Neuronal stem cell (in vitro differentiated cells): ENCODE data around the gene NDUFAF5.

Experiments used
- DNase-seq: peaks from one replicate; pipeline ENCODE4 v3.0.0-alpha.2; 2013; ENCODE audit warnings: low spot score
- H2AFZ ChIP-seq: one replicate; pipeline ENCODE4 v1.6.1; 2013; ENCODE audit warnings: mild to moderate bottlenecking, low read length, inconsistent platforms
- H2AK5ac ChIP-seq: 2 replicates; pipeline ENCODE4 v1.6.1; 2013; ENCODE audit warnings: low read depth, mild to moderate bottlenecking, inconsistent platforms, low read length, moderate library complexity, mixed read lengths
- H2BK120ac ChIP-seq: 2 replicates; pipeline ENCODE4 v1.6.1; 2013; ENCODE audit warnings: low read depth, mild to moderate bottlenecking, inconsistent platforms, low read length, moderate library complexity, mixed read lengths
- H2BK12ac ChIP-seq: one replicate; pipeline ENCODE4 v1.6.1; 2013; ENCODE audit warnings: low read length, inconsistent platforms
- H2BK15ac ChIP-seq: 2 replicates; pipeline ENCODE4 v1.6.1; 2013; ENCODE audit warnings: mild to moderate bottlenecking, low read length, inconsistent platforms, mixed read lengths
- H2BK5ac ChIP-seq: one replicate; pipeline ENCODE4 v1.6.1; 2013; ENCODE audit warnings: inconsistent platforms, mild to moderate bottlenecking, low read length, moderate library complexity
- H3K14ac ChIP-seq: one replicate; pipeline ENCODE4 v1.6.1; 2013; ENCODE audit warnings: low read length, inconsistent platforms
- H3K18ac ChIP-seq: 2 replicates; pipeline ENCODE4 v1.6.1; 2013; ENCODE audit warnings: low read length, inconsistent platforms
- H3K23ac ChIP-seq: 2 replicates; pipeline ENCODE4 v1.6.1; 2013; ENCODE audit warnings: low read depth, mild to moderate bottlenecking, mixed read lengths, low read length, inconsistent platforms; ENCODE audit not compliant: poor library complexity
- H3K27ac ChIP-seq: replicated peaks from 3 replicates; pipeline ENCODE4 v1.5.1; 2013; ENCODE audit warnings: low read length, inconsistent platforms
- H3K27me3 ChIP-seq, 3 experiments: 2 replicates each; pipeline ENCODE4 v1.6.1; 2013; ENCODE audit warnings: low read length in 3 of 3, mild to moderate bottlenecking in 2 of 3, inconsistent platforms in 1 of 3, low read depth in 1 of 3, mixed read lengths in 1 of 3, moderate library complexity in 1 of 3; ENCODE audit not compliant: control insufficient read depth in 3 of 3, insufficient read depth in 3 of 3
- H3K36me3 ChIP-seq, 2 donors: replicated peaks in 1 of 2; 2 replicates each; pipeline ENCODE4 v1.6.1; 2013; ENCODE audit warnings: low read length in 2 of 2; ENCODE audit not compliant: control insufficient read depth in 2 of 2, insufficient read depth in 2 of 2
- H3K4ac ChIP-seq: 2 replicates; pipeline ENCODE4 v1.6.1; 2013; ENCODE audit warnings: inconsistent platforms, mild to moderate bottlenecking, low read length, moderate library complexity
- H3K4me1 ChIP-seq, 2 donors: 1 replicate in 1 of 2; 2 replicates in 1 of 2; pipeline ENCODE4 v1.6.1; 2013; ENCODE audit warnings: low read length in 2 of 2, low read depth in 1 of 2; ENCODE audit not compliant: control insufficient read depth in 2 of 2, insufficient read depth in 1 of 2
- H3K4me2 ChIP-seq: one replicate; pipeline ENCODE4 v1.6.1; 2013; ENCODE audit warnings: mild to moderate bottlenecking, low read length, inconsistent platforms; ENCODE audit not compliant: insufficient read depth, poor library complexity, severe bottlenecking
- H3K4me3 ChIP-seq, 2 donors: 2 replicates each; pipeline ENCODE4 v1.5.1; 2013; ENCODE audit warnings: low read length in 2 of 2, mild to moderate bottlenecking in 2 of 2, inconsistent platforms in 1 of 2, moderate library complexity in 1 of 2
- H3K79me1 ChIP-seq: one replicate; pipeline ENCODE4 v1.6.1; 2013; ENCODE audit warnings: low read depth, mild to moderate bottlenecking, inconsistent platforms, low read length, moderate library complexity
- H3K9ac ChIP-seq: one replicate; pipeline ENCODE4 v1.6.1; 2013; ENCODE audit warnings: mild to moderate bottlenecking, low read depth, low read length, inconsistent platforms; ENCODE audit not compliant: poor library complexity
- H3K9me3 ChIP-seq, 2 donors: replicated peaks in 1 of 2; 2 replicates each; pipeline versions ENCODE3 to v1.6.1; 2013; ENCODE audit warnings: low read length in 2 of 2, mild to moderate bottlenecking in 2 of 2, inconsistent platforms in 1 of 2, low read depth in 1 of 2, mixed read lengths in 1 of 2, moderate library complexity in 1 of 2; ENCODE audit not compliant: control insufficient read depth in 2 of 2, insufficient read depth in 1 of 2
- H4K8ac ChIP-seq: one replicate; pipeline ENCODE4 v1.6.1; 2013; ENCODE audit warnings: low read depth, mild to moderate bottlenecking, inconsistent platforms, low read length, moderate library complexity
- H4K91ac ChIP-seq: one replicate; pipeline ENCODE4 v1.6.1; 2013; ENCODE audit warnings: low read length, low read depth, mild to moderate bottlenecking, inconsistent platforms; ENCODE audit not compliant: poor library complexity
- WGBS, 2 donors: extraction: QIAGEN DNeasy Blood & Tissue Kit; methylation state at CpG; one replicate each; pipeline ENCODE4 v1.1.7; 2013; ENCODE audit warnings: missing lambda C conversion rate in 2 of 2, mixed read lengths in 1 of 2; ENCODE audit not compliant: insufficient read length in 2 of 2, insufficient replicate concordance in 1 of 2; ENCODE audit errors: extremely low coverage in 2 of 2; 5-methylcytosine and 5-hydroxymethylcytosine counted together

Gene NDUFAF5

DNA sequence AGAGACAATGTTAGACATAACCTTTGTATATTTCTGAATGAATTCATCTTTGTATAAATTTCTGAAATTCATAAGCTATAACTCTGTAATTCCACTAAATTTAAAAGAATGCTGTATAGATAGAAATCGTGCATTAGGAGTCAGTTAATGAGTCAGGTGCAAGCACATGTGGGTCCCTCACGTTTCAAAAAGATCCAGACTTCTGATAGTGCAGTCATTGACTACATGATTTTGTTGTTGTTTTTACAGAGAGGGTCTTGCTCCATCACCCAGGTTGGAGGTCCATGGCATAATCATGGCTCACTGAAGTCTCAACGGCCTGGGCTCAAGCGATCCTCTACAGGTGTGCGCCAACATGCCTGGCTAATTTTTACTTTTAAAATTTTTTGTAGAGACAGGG is 14.7 kb upstream of the NDUFAF5 start:
- no peak for DNase-seq
- H3K36me3 ChIP-seq: peaks cover 21 to 97% of the 10 kb centered on the region in 2 donors
- no peak overlapping the region for H3K4me2 ChIP-seq
- no peak overlapping the region for H2AK5ac ChIP-seq
- no peak overlapping the region for H3K23ac ChIP-seq
- H3K4me1 ChIP-seq: no peaks in the 10 kb centered on the region
- H2BK15ac ChIP-seq: no peak overlapping the region
- H3K9ac ChIP-seq: no peak overlapping the region
- no peak overlapping the region for H3K27ac ChIP-seq
- H3K79me1 ChIP-seq: no peaks in the 10 kb centered on the region
- no peak overlapping the region for H4K91ac ChIP-seq
- no peak overlapping the region for H2AFZ ChIP-seq
- H2BK120ac ChIP-seq: no peak overlapping the region
- no peak overlapping the region for H2BK12ac ChIP-seq
- no peak overlapping the region for H4K8ac ChIP-seq
- H3K18ac ChIP-seq: no peak overlapping the region
- no peaks in the 10 kb centered on the region for H3K27me3 ChIP-seq
- H3K14ac ChIP-seq: no peak overlapping the region
- WGBS, 2 donors: no CpG with 5 or more reads among the region's 5 CpGs
- no peak overlapping the region for H3K4me3 ChIP-seq
- peaks cover 0 to 29% of the 10 kb centered on the region in 2 donors for H3K9me3 ChIP-seq
- no peak overlapping the region for H3K4ac ChIP-seq
- H2BK5ac ChIP-seq: no peak overlapping the region

DNA sequence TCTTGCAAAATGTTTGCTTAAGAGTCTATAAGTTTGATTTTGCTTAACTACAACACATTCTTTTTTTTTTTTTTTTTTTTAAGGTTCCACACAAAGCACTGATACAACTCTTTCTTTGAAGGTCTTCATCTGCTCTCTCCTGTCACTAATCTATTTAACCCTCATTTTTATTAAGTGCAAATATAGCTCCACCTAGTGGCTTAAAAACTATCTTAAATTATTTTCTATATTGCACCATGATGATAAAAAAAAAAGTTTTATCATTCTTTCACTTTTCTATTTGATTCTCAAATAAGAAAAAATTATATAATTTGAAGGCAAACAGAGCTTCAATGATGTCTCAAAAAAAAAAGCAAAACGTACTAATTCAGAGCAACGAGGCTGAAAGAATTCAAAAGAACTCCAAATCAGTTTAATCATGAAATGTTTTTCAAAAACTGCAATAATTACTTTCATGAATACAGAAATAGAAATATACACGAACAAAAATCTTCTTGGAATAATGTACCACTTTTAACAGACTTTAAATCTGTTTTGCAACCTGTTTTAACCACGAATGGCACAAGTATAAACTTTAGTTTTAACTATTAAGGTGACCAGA is 12.9 kb upstream of the NDUFAF5 start:
- WGBS, 2 donors: no CpG with 5 or more reads among the region's 4 CpGs
- no peak for DNase-seq

DNA sequence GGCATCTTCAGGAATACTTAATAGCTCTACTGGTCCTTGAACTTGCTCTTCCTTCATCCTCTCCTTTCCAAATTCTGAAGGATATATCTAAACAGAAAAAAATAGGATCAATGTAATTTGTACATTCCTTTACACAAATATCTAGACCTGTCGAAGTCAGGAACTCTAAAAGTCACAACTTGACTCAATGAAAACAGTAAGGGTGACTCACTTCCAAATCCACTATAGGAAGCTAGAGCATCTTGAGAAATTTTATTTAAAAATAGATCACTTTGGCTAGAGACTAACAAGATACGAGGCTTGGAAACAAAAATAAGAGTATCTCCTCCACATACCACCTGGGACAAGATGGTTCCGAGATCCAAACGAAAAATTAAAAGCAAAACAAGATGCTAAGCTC is 12.3 kb upstream of the NDUFAF5 start:
- peaks cover 17 to 97% of the 10 kb centered on the region in 2 donors for H3K36me3 ChIP-seq
- WGBS, 2 donors: no CpG with 5 or more reads among the region's 4 CpGs
- no peak overlapping the region for H3K4me2 ChIP-seq
- H4K8ac ChIP-seq: no peak overlapping the region
- no peak for DNase-seq
- H2BK12ac ChIP-seq: no peak overlapping the region
- H3K27me3 ChIP-seq: no peaks in the 10 kb centered on the region
- no peak overlapping the region for H2AFZ ChIP-seq
- H3K79me1 ChIP-seq: no peaks in the 10 kb centered on the region
- H2BK120ac ChIP-seq: no peak overlapping the region
- no peak overlapping the region for H3K9ac ChIP-seq
- H3K4me3 ChIP-seq: no peak overlapping the region
- H3K23ac ChIP-seq: no peak overlapping the region
- H3K14ac ChIP-seq: no peak overlapping the region
- H2AK5ac ChIP-seq: no peak overlapping the region
- H3K27ac ChIP-seq: no peak overlapping the region
- peaks cover 0 to 6% of the 10 kb centered on the region in 2 donors for H3K9me3 ChIP-seq
- no peak overlapping the region for H2BK5ac ChIP-seq
- no peak overlapping the region for H3K18ac ChIP-seq
- no peak overlapping the region for H2BK15ac ChIP-seq
- H4K91ac ChIP-seq: no peak overlapping the region
- no peak overlapping the region for H3K4ac ChIP-seq
- H3K4me1 ChIP-seq: no peaks in the 10 kb centered on the region

More for the DNA sequence above, 12.9 kb upstream of the NDUFAF5 start:
- Histone ChIP-seq H3K23ac (no peak overlapping the region), H3K27ac (no peak overlapping the region), H3K36me3 (peaks cover 20 to 97% of the 10 kb centered on the region in 2 donors), H3K4me2 (no peak overlapping the region), H3K79me1 (no peaks in the 10 kb centered on the region), H3K4ac (no peak overlapping the region), H3K18ac (no peak overlapping the region), H3K4me3 (no peak overlapping the region), H3K9ac (no peak overlapping the region), H2BK12ac (no peak overlapping the region), H2BK15ac (no peak overlapping the region), H4K8ac (no peak overlapping the region), H3K14ac (no peak overlapping the region), H2AK5ac (no peak overlapping the region), H3K27me3 (no peaks in the 10 kb centered on the region), H3K9me3 (peaks cover 0 to 11% of the 10 kb centered on the region in 2 donors), H2AFZ (no peak overlapping the region), H4K91ac (no peak overlapping the region), H3K4me1 (no peaks in the 10 kb centered on the region), H2BK5ac (no peak overlapping the region), H2BK120ac (no peak overlapping the region)

GRCh38 chr20:13775867-13776266 is 9.0 kb upstream of the NDUFAF5 start:
- DNase-seq: no peak
- Histone ChIP-seq H3K36me3 (peaks cover 12 to 97% of the 10 kb centered on the region in 2 donors), H2BK15ac (no peak overlapping the region), H3K18ac (no peak overlapping the region), H3K27me3 (no peaks in the 10 kb centered on the region), H3K4me2 (no peak overlapping the region), H2AFZ (no peak overlapping the region), H3K4me1 (no peaks in the 10 kb centered on the region), H3K79me1 (no peaks in the 10 kb centered on the region), H3K4me3 (no peak overlapping the region), H4K91ac (no peak overlapping the region), H2BK120ac (no peak overlapping the region), H4K8ac (no peak overlapping the region), H2BK5ac (no peak overlapping the region), H3K9ac (no peak overlapping the region), H3K23ac (no peak overlapping the region), H3K9me3 (no peaks in the 10 kb centered on the region), H2BK12ac (no peak overlapping the region), H2AK5ac (no peak overlapping the region), H3K4ac (no peak overlapping the region), H3K14ac (no peak overlapping the region), H3K27ac (no peak overlapping the region)
- WGBS, 2 donors: 100% methylated on average over 1 of the region's 4 CpGs
